RPMI8226 (cell line): ENCODE data around the gene ANGPTL1.

Experiments used
- DNase-seq: peaks from one replicate; pipeline ENCODE4 v3.0.0-alpha.2; 2015

ANGPTL1 gene

GRCh38 chr1:178870944-178871343 lies at the start of gene ANGPTL1:
Gene ANGPTL1, minus strand, starts transcription at chr1:178871077. Its CDS starts 5,301 bp downstream, at chr1:178865776.
- no peak for DNase-seq

GRCh38 chr1:178919581-178919980 lies 48.7 kb upstream of the ANGPTL1 start:
- DNase-seq = no peak

- DNase-seq = no peak
Observed at GRCh38 chr1:178918955-178919354, 48.1 kb upstream of the ANGPTL1 start.

- DNase-seq = no peak
Observed at GRCh38 chr1:178918308-178918707, 47.4 kb upstream of the ANGPTL1 start.

- no peak for DNase-seq
Observed at GRCh38 chr1:178916448-178917174, 45.7 kb upstream of the ANGPTL1 start.

- DNase-seq = no peak
Observed at GRCh38 chr1:178912597-178912996, 41.7 kb upstream of the ANGPTL1 start.

GRCh38 chr1:178910023-178910422 lies 39.1 kb upstream of the ANGPTL1 start:
- DNase-seq = no peak

- DNase-seq = no peak
Observed at GRCh38 chr1:178908358-178908757, 37.5 kb upstream of the ANGPTL1 start.

- DNase-seq = no peak
Observed at GRCh38 chr1:178901482-178902125, 30.7 kb upstream of the ANGPTL1 start.

- no peak for DNase-seq
Observed at GRCh38 chr1:178899402-178899801, 28.5 kb upstream of the ANGPTL1 start.

- no peak for DNase-seq
Observed at GRCh38 chr1:178898401-178898800, 27.5 kb upstream of the ANGPTL1 start.

- no peak for DNase-seq
Observed at GRCh38 chr1:178895928-178896327, 25.1 kb upstream of the ANGPTL1 start.

GRCh38 chr1:178886551-178886950 lies 15.7 kb upstream of the ANGPTL1 start:
- DNase-seq = no peak

GRCh38 chr1:178885869-178886268 lies 15.0 kb upstream of the ANGPTL1 start:
- no peak for DNase-seq

- no peak for DNase-seq
Observed at GRCh38 chr1:178881950-178882349, 11.1 kb upstream of the ANGPTL1 start.

- DNase-seq = no peak
Observed at GRCh38 chr1:178877896-178878295, 7.0 kb upstream of the ANGPTL1 start.

GRCh38 chr1:178875936-178876335 lies 5.1 kb upstream of the ANGPTL1 start:
- no peak for DNase-seq

GRCh38 chr1:178874966-178875365 lies 4.1 kb upstream of the ANGPTL1 start:
- DNase-seq = no peak

- no peak for DNase-seq
Observed at GRCh38 chr1:178871551-178872320, 859 bp upstream of the ANGPTL1 start.

- no peak for DNase-seq
Observed at GRCh38 chr1:178870221-178870620, 656 bp downstream of the ANGPTL1 start.

GRCh38 chr1:178869119-178869697 lies 1.7 kb downstream of the ANGPTL1 start:
- DNase-seq = no peak

- no peak for DNase-seq
Observed at GRCh38 chr1:178868706-178869105, 2.2 kb downstream of the ANGPTL1 start.

GRCh38 chr1:178867670-178868069 lies 3.2 kb downstream of the ANGPTL1 start:
- DNase-seq = no peak
